ENCODE measurements around the gene FMN2.

The FMN2 gene

DNA sequence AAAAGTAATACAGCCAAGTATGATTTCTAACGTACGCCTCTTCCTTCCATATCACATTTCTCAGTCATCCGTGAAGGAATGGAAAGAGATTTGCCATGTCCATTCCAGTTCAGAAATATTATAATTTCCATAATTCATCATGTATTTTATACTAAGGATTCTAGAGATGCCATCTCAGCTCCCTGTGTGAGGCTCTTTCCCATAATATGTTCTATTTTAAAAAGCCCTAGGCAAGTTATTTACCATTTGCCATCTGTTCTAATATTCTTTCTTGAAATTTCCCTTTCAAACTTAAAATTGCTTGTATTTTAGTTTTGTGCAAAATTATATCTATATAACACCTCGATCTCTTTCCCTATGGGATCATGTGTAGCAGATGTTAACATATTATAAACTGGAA, 106.7 kb downstream of the FMN2 start:
- Histone ChIP-seq H3K27ac (replicated peaks) (no peak overlapping the region), H3K27me3 (ENCODE audit: insufficient read depth, poor library complexity, severe bottlenecking) (no peaks in the 10 kb centered on the region), H3K4me3 (replicated peaks; ENCODE audit: insufficient read depth, low read length) (no peak overlapping the region)
- no peak for DNase-seq (ENCODE audit: low read depth in 1 of 2, low spot score in 1 of 2)
- TF ChIP-seq, protein P1, sequence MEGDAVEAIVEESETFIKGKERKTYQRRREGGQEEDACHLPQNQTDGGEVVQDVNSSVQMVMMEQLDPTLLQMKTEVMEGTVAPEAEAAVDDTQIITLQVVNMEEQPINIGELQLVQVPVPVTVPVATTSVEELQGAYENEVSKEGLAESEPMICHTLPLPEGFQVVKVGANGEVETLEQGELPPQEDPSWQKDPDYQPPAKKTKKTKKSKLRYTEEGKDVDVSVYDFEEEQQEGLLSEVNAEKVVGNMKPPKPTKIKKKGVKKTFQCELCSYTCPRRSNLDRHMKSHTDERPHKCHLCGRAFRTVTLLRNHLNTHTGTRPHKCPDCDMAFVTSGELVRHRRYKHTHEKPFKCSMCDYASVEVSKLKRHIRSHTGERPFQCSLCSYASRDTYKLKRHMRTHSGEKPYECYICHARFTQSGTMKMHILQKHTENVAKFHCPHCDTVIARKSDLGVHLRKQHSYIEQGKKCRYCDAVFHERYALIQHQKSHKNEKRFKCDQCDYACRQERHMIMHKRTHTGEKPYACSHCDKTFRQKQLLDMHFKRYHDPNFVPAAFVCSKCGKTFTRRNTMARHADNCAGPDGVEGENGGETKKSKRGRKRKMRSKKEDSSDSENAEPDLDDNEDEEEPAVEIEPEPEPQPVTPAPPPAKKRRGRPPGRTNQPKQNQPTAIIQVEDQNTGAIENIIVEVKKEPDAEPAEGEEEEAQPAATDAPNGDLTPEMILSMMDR (IDR thresholded peaks at IDR 0.05; ENCODE audit: insufficient read depth, low read length): no peak
- no peak for TF ChIP-seq POLR2AphosphoS5 (IDR thresholded peaks at IDR 0.05; ENCODE audit: low read depth)
- no peak for TF ChIP-seq GABPA (IDR thresholded peaks at IDR 0.05; ENCODE audit: low read depth)
- no peak for TF ChIP-seq SPI1 (IDR thresholded peaks at IDR 0.05; ENCODE audit: borderline replicate concordance, low read depth)
- TF ChIP-seq, protein P2, sequence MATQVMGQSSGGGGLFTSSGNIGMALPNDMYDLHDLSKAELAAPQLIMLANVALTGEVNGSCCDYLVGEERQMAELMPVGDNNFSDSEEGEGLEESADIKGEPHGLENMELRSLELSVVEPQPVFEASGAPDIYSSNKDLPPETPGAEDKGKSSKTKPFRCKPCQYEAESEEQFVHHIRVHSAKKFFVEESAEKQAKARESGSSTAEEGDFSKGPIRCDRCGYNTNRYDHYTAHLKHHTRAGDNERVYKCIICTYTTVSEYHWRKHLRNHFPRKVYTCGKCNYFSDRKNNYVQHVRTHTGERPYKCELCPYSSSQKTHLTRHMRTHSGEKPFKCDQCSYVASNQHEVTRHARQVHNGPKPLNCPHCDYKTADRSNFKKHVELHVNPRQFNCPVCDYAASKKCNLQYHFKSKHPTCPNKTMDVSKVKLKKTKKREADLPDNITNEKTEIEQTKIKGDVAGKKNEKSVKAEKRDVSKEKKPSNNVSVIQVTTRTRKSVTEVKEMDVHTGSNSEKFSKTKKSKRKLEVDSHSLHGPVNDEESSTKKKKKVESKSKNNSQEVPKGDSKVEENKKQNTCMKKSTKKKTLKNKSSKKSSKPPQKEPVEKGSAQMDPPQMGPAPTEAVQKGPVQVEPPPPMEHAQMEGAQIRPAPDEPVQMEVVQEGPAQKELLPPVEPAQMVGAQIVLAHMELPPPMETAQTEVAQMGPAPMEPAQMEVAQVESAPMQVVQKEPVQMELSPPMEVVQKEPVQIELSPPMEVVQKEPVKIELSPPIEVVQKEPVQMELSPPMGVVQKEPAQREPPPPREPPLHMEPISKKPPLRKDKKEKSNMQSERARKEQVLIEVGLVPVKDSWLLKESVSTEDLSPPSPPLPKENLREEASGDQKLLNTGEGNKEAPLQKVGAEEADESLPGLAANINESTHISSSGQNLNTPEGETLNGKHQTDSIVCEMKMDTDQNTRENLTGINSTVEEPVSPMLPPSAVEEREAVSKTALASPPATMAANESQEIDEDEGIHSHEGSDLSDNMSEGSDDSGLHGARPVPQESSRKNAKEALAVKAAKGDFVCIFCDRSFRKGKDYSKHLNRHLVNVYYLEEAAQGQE (IDR thresholded peaks at IDR 0.05; ENCODE audit: insufficient replicate concordance, low read depth): no peak

DNA sequence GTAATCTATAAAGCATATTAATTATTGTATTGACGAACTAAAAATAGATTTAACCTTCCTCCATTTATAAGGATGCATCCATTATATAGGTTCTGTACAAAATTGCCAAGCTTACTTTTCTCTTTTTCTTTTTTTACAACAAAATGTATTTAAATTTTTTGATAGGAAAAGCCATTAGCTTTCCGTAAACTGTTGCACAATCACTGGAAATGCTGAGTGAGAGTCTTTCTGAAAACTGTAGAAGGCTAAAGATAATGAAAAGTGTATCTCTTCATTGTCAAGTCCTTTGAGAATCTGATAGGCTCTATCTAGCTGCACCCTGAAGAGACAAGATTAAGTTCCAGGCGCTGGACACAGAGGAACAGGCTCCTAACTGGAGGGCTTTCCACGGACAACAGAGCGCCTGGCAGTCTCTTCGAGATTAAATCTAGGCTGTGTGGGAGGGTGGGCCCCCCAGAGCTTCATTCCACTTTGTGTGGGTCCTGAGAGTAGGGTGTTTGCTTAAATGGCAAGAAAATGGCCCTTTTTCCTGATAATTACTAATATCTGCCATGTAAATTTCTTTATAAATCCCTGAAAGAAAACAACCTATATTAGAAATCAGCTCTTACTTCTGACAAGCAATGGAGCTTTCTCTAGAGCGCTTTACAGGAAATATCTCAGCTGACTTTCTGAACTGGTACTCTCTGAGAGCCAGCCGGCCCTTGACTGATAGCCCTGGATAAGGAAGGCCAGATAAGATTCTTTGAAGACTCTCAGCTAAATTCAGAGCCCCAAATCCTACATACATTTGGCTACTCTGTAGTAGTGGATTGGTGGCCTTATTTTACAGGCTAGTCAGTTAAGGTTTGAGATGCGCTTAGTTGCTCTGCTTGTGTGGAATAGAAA, 108.3 kb downstream of the FMN2 start:
- Histone ChIP-seq H3K4me3 (replicated peaks; ENCODE audit: insufficient read depth, low read length) (no peak overlapping the region), H3K27me3 (ENCODE audit: insufficient read depth, poor library complexity, severe bottlenecking) (no peaks in the 10 kb centered on the region), H3K27ac (replicated peaks) (no peak overlapping the region)
- TF ChIP-seq, protein P1 (IDR thresholded peaks at IDR 0.05; ENCODE audit: insufficient read depth, low read length): no peak
- no peak for DNase-seq (ENCODE audit: low read depth in 1 of 2, low spot score in 1 of 2)

DNA sequence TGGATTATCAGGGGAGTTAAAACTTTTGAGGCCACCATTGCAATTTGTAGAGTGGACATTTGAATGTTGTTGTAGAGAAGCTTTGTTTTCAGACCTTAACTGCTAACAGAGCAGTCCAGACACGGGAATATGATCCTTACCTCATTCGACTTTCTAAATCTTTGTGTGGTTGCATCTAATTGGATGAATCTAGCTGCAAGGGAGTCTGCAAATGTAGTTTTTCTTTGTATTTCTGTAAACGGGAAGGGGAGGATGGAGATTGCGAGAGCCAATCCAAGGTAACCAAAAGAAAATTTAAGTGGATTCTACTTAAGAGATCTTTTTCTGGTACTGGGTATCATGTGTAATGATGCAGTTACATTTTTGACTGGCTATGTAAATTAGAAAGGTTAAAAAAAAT, 110.2 kb downstream of the FMN2 start:
- TF ChIP-seq, protein P1 (IDR thresholded peaks at IDR 0.05; ENCODE audit: insufficient read depth, low read length): no peak
- Histone ChIP-seq H3K27me3 (ENCODE audit: insufficient read depth, poor library complexity, severe bottlenecking) (no peaks in the 10 kb centered on the region), H3K27ac (replicated peaks) (no peak overlapping the region), H3K4me3 (replicated peaks; ENCODE audit: insufficient read depth, low read length) (no peak overlapping the region)
- no peak for DNase-seq (ENCODE audit: low read depth in 1 of 2, low spot score in 1 of 2)

DNA sequence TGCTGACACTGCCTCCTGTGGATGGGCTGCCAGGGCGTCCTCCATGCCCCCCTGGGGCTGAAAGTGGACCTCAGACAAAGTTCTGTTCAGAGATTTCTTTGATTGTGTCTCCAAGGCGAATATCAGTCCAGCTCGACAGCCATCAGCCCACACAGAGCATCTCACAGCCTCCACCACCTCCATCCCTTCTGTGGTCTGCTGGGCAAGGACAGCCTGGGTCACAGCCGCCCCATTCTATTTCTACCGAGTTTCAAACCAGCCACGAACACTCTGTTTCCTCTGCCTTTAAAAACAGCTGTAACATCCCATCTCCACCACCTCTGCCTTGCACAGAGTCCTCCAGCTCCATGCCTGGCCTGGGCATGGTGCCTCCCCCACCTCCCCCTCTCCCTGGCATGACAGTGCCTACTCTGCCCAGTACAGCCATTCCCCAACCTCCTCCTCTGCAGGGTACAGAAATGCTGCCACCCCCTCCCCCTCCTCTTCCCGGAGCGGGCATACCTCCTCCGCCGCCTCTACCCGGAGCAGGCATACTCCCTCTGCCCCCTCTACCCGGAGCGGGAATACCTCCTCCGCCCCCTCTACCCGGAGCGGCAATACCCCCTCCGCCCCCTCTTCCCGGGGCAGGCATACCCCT, 115.5 kb downstream of the FMN2 start:
- no peaks in the 10 kb centered on the region for H3K27me3 ChIP-seq (ENCODE audit: insufficient read depth, poor library complexity, severe bottlenecking)
- TF ChIP-seq, protein P2 (IDR thresholded peaks at IDR 0.05; ENCODE audit: insufficient replicate concordance, low read depth): no peak
- TF ChIP-seq GABPA (IDR thresholded peaks at IDR 0.05; ENCODE audit: low read depth) (no peak), POLR2AphosphoS5 (IDR thresholded peaks at IDR 0.05; ENCODE audit: low read depth) (no peak), SPI1 (IDR thresholded peaks at IDR 0.05; ENCODE audit: borderline replicate concordance, low read depth) (no peak)
- TF ChIP-seq, protein P1 (IDR thresholded peaks at IDR 0.05; ENCODE audit: insufficient read depth, low read length): no peak
- no peak overlapping the region for H3K27ac ChIP-seq (replicated peaks)
- H3K4me3 ChIP-seq (replicated peaks; ENCODE audit: insufficient read depth, low read length): no peak overlapping the region
- DNase-seq (ENCODE audit: low read depth in 1 of 2, low spot score in 1 of 2): no peak
